HG02970 (cell line): ENCODE results near the gene DHX36.

Experiments
- ATAC-seq: cut with Tn5 transposase; IDR thresholded peaks from one replicate; pipeline ENCODE4 v1.9.1; 2021; ENCODE audit warnings: mild to moderate bottlenecking, moderate library complexity, moderate number of reproducible peaks; ENCODE audit not compliant: unreplicated experiment, low FRiP score

Gene DHX36

GRCh38 chr3:154323891-154324738 lies at the start of gene DHX36:
Gene DHX36 (minus strand): TSS chr3:154324487. CDS start chr3:154324416, 71 bp downstream.
- peak; percentile 94 for ATAC-seq

- ATAC-seq, result no peak
Observed at GRCh38 chr3:154367221-154367620, 42.9 kb upstream of the DHX36 start.

GRCh38 chr3:154364849-154365248 lies 40.6 kb upstream of the DHX36 start:
- no peak for ATAC-seq

- no peak for ATAC-seq
Observed at GRCh38 chr3:154361099-154361498, 36.8 kb upstream of the DHX36 start.

GRCh38 chr3:154356009-154356408 lies 31.7 kb upstream of the DHX36 start:
- ATAC-seq, result no peak

- ATAC-seq, result no peak
Observed at GRCh38 chr3:154349223-154349622, 24.9 kb upstream of the DHX36 start.

GRCh38 chr3:154345422-154346122 lies 21.3 kb upstream of the DHX36 start:
- no peak for ATAC-seq

- ATAC-seq, result no peak
Observed at GRCh38 chr3:154338570-154338969, 14.3 kb upstream of the DHX36 start.

- no peak for ATAC-seq
Observed at GRCh38 chr3:154338008-154338407, 13.7 kb upstream of the DHX36 start.

- ATAC-seq, result no peak
Observed at GRCh38 chr3:154334973-154335420, 10.7 kb upstream of the DHX36 start.

GRCh38 chr3:154327871-154328270 lies 3.6 kb upstream of the DHX36 start:
- no peak for ATAC-seq

GRCh38 chr3:154324919-154325318 lies 632 bp upstream of the DHX36 start:
- ATAC-seq, result no peak

GRCh38 chr3:154316974-154317767 lies 7.1 kb downstream of the DHX36 start:
- no peak for ATAC-seq

GRCh38 chr3:154314152-154314551 lies 10.1 kb downstream of the DHX36 start:
- no peak for ATAC-seq

GRCh38 chr3:154310840-154311239 lies 13.4 kb downstream of the DHX36 start:
- no peak for ATAC-seq

GRCh38 chr3:154307363-154307762 lies 16.9 kb downstream of the DHX36 start:
- ATAC-seq, result no peak

- ATAC-seq, result peak; percentile 70
Observed at GRCh38 chr3:154304936-154305335, 19.4 kb downstream of the DHX36 start.

GRCh38 chr3:154304116-154304786 lies 20.0 kb downstream of the DHX36 start:
- ATAC-seq, result no peak

- ATAC-seq, result no peak
Observed at GRCh38 chr3:154301561-154301960, 22.7 kb downstream of the DHX36 start.

GRCh38 chr3:154294016-154294415 lies 30.3 kb downstream of the DHX36 start:
- no peak for ATAC-seq
